Endothelial cell of umbilical vein (primary cell): ENCODE measurements around the gene C16orf78. TPM values are rescaled to one million over a fixed set of nuclear protein-coding genes. Genes with fewer than 3 reads are reported as not detected.

Experiments used
- BruUV-seq: library from RNA; stranded (reverse); fragments of 400-500 nt; replicated peaks from 2 replicates; lab custom pipeline; 2021; lab: Mats Ljungman, UMichigan
- CTCF ChIA-PET: fragments of 300-600, 350-600 bp; sonication (Branson Sonifier 250); formaldehyde crosslinking; loops from one replicate; lab custom pipeline; 2021; ENCODE audit warnings: antibody characterized with exemption, inconsistent platforms; lab: Charles Lee
- POLR2A ChIA-PET: fragments of 300-600, 350-600 bp; sonication (Branson Sonifier 250); formaldehyde crosslinking; loops from one replicate; lab custom pipeline; 2021; ENCODE audit warnings: antibody characterized with exemption, inconsistent platforms; lab: Charles Lee
- DNase-seq: peaks from one replicate; pipeline ENCODE4 v3.0.0-alpha.2; 2011; ENCODE audit warnings: low read depth, low spot score
- FAIRE-seq: peaks from 2 replicates; lab custom pipeline; 2011; peaks lifted over from hg19 to GRCh38; lab: Jason Lieb, UNC
- H2AFZ ChIP-seq: 2 replicates; pipeline ENCODE4 v1.6.0; 2012; ENCODE audit warnings: low read depth, low read length, control low read depth, inconsistent platforms
- H3K27ac ChIP-seq: 2 replicates; pipeline ENCODE4 v1.5.1; 2011; ENCODE audit warnings: low read depth, mild to moderate bottlenecking, control low read depth, low read length, moderate library complexity; ENCODE audit not compliant: insufficient read depth
- H3K27me3 ChIP-seq, 2 experiments: 2 replicates each; pipeline versions ENCODE4 v1.6.0 to v1.6.1; 2011; ENCODE audit warnings: low read length in 2 of 2, mixed read lengths in 1 of 2; ENCODE audit not compliant: control insufficient read depth in 2 of 2, insufficient read depth in 2 of 2
- H3K36me3 ChIP-seq, 2 experiments: 2 replicates in 1 of 2; 3 replicates in 1 of 2; pipeline ENCODE4 v1.5.1; 2011; ENCODE audit warnings: low read length in 2 of 2, mild to moderate bottlenecking in 1 of 2, moderate library complexity in 1 of 2; ENCODE audit not compliant: control insufficient read depth in 2 of 2, insufficient read depth in 2 of 2; ENCODE audit errors: extremely low read depth in 1 of 2
- H3K4me1 ChIP-seq: 3 replicates; pipeline ENCODE4 v1.5.1; 2011; ENCODE audit warnings: mild to moderate bottlenecking, low read length; ENCODE audit not compliant: control insufficient read depth, insufficient read depth; ENCODE audit errors: extremely low read depth
- H3K4me2 ChIP-seq: 2 replicates; pipeline ENCODE4 v1.6.1; 2011; ENCODE audit warnings: low read length, control low read depth, mixed read lengths; ENCODE audit not compliant: insufficient read depth
- H3K4me3 ChIP-seq, 3 experiments: fragments of 200-600 bp in 1 of 3; sonication (generic), shearing (Covaris generic) in 1 of 3; replicated peaks in 1 of 3; 2 replicates each; pipeline ENCODE4 v1.5.1; 2011 to 2016; ENCODE audit warnings: control low read depth in 3 of 3, low read length in 3 of 3, mild to moderate bottlenecking in 2 of 3, inconsistent platforms in 1 of 3, low read depth in 1 of 3, moderate library complexity in 1 of 3; ENCODE audit not compliant: insufficient read depth in 1 of 3
- H3K79me2 ChIP-seq: 2 replicates; pipeline ENCODE4 v1.6.0; 2012; ENCODE audit warnings: low read length, inconsistent platforms; ENCODE audit not compliant: control insufficient read depth, insufficient read depth
- H3K9ac ChIP-seq: replicated peaks from 2 replicates; pipeline ENCODE3; 2011; ENCODE audit warnings: low read length, control low read depth; ENCODE audit not compliant: insufficient read depth; ENCODE audit errors: extremely low read depth
- H3K9me1 ChIP-seq: replicated peaks from 3 replicates; pipeline ENCODE4 v1.6.0; 2011; ENCODE audit warnings: mild to moderate bottlenecking, low read length; ENCODE audit not compliant: control insufficient read depth, insufficient read depth; ENCODE audit errors: extremely low read depth
- H3K9me3 ChIP-seq: replicated peaks from 2 replicates; pipeline ENCODE4 v1.5.1; 2012; ENCODE audit warnings: low read length, inconsistent platforms; ENCODE audit not compliant: control insufficient read depth, insufficient read depth
- H4K20me1 ChIP-seq: replicated peaks from 2 replicates; pipeline ENCODE3; 2011; ENCODE audit warnings: mild to moderate bottlenecking, low read length; ENCODE audit not compliant: control insufficient read depth, insufficient read depth; ENCODE audit errors: extremely low read depth
- EZH2 ChIP-seq: IDR thresholded peaks from 2 replicates; pipeline ENCODE4 v1.6.1; 2012; ENCODE audit warnings: borderline replicate concordance, low read depth, mild to moderate bottlenecking, moderate library complexity, low read length, inconsistent platforms; ENCODE audit not compliant: severe bottlenecking
- FOS ChIP-seq: IDR thresholded peaks from 2 replicates; pipeline ENCODE4 v1.6.1; 2011; ENCODE audit warnings: mild to moderate bottlenecking, low read length, moderate library complexity, borderline replicate concordance; ENCODE audit not compliant: insufficient read depth
- GATA2 ChIP-seq: IDR thresholded peaks from 2 replicates; pipeline ENCODE4 v1.7.0; 2011; ENCODE audit warnings: low read depth, mild to moderate bottlenecking, moderate library complexity, mixed read lengths, low read length; ENCODE audit not compliant: insufficient read length, insufficient read depth
- JUN ChIP-seq: IDR thresholded peaks from 2 replicates; pipeline ENCODE4 v1.6.1; 2011; ENCODE audit warnings: borderline replicate concordance, low read depth; ENCODE audit not compliant: insufficient read length, insufficient read depth
- MYC ChIP-seq: IDR thresholded peaks from one replicate; pipeline ENCODE4 v1.6.1; 2011; ENCODE audit warnings: mild to moderate bottlenecking, low read depth, low read length
- POLR2A ChIP-seq: IDR thresholded peaks from 2 replicates; pipeline ENCODE4 v1.6.1; 2012; ENCODE audit warnings: low read depth, mild to moderate bottlenecking, control low read depth, low read length
- POLR2AphosphoS5 ChIP-seq: IDR thresholded peaks from 2 replicates; pipeline ENCODE4 v1.6.1; 2012; ENCODE audit warnings: low read depth, mild to moderate bottlenecking, control low read depth, low read length, moderate library complexity; ENCODE audit not compliant: insufficient read depth
- dilution Hi-C: fragments of 300-500 bp; cut with MboI; formaldehyde crosslinking; loops from one replicate; pipeline ENCODE4 v1.15.0; 2019; ENCODE audit warnings: low sequenced_read_pairs; ENCODE audit not compliant: extremely low pct_ligation_motif_present
- intact Hi-C: fragments of 100-400 bp; cut with micrococcal nuclease; formaldehyde crosslinking; loops from one replicate; pipeline ENCODE4 v1.10.0; 2022
- polyA plus RNA-seq, 4 experiments: library from polyadenylated mRNA; depleted of rRNA in 3 of 4; stranded (reverse) in 3 of 4; unstranded in 1 of 4; fragments of >200 nt; gene quantifications; 2 replicates each; pipeline versions ENCODE4 v1.2.1 to v1.2.3, GENCODE V29; 2011 to 2012; ENCODE audit warnings: missing spikeins in 1 of 4
- total RNA-seq: library from RNA; stranded (reverse); gene quantifications from 2 replicates; pipeline ENCODE4 v1.2.3, GENCODE V29; 2021
- TF ChIP-seq, protein P1 (sequence below): IDR thresholded peaks from 2 replicates; pipeline ENCODE4 v1.6.1; 2011; ENCODE audit not compliant: insufficient read depth, insufficient read length
- TF ChIP-seq, protein P2 (sequence below), 2 donors: IDR thresholded peaks; 1 replicate in 1 of 2; 2 replicates in 1 of 2; pipeline ENCODE4 v1.5.1; 2011; ENCODE audit warnings: low read length in 2 of 2, mild to moderate bottlenecking in 2 of 2, moderate library complexity in 2 of 2, control low read depth in 1 of 2, inconsistent platforms in 1 of 2, low read depth in 1 of 2; ENCODE audit not compliant: insufficient read depth in 1 of 2; ENCODE audit errors: extremely low read depth in 1 of 2

Gene C16orf78
- total and polyA plus RNA-seq, 2 donors (not counting 3 experiments of a cell fraction or from before 2014, with no cell fraction given): not detected

DNA sequence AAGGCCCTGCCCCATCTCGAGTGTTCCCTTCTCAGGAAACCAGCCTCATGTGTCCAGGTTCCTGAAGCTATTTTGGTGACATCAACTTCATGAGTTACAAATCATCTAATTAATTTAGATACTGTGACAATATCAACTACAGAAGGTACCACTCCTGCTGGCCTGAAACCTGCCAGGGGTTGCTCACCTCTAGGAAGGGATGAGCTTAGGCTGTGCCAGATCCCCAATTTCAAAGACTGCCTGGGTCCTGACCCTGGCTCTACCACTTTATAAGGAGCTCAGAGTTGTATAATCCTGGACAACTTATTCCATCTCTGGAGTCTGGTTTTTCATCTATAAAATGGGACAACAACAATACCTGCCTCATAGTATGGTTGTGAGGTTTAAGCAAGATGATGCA lies 5.2 kb downstream of the C16orf78 start:
- no peak overlapping the region for H3K9ac ChIP-seq
- no peak overlapping the region for H3K4me3 ChIP-seq
- no peak overlapping the region for H3K4me2 ChIP-seq
- no peaks in the 10 kb centered on the region for H3K36me3 ChIP-seq
- H3K9me3 ChIP-seq: no peaks in the 10 kb centered on the region
- intact Hi-C loops: no loop called here
- H3K27ac ChIP-seq: no peak overlapping the region
- no peak for FAIRE-seq
- TF ChIP-seq GATA2 (no peak), POLR2AphosphoS5 (no peak), POLR2A (no peak), FOS (no peak), MYC (no peak), JUN (no peak), EZH2 (no peak)
- TF ChIP-seq, protein P1, sequence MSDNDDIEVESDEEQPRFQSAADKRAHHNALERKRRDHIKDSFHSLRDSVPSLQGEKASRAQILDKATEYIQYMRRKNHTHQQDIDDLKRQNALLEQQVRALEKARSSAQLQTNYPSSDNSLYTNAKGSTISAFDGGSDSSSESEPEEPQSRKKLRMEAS: no peak
- TF ChIP-seq, protein P2, sequence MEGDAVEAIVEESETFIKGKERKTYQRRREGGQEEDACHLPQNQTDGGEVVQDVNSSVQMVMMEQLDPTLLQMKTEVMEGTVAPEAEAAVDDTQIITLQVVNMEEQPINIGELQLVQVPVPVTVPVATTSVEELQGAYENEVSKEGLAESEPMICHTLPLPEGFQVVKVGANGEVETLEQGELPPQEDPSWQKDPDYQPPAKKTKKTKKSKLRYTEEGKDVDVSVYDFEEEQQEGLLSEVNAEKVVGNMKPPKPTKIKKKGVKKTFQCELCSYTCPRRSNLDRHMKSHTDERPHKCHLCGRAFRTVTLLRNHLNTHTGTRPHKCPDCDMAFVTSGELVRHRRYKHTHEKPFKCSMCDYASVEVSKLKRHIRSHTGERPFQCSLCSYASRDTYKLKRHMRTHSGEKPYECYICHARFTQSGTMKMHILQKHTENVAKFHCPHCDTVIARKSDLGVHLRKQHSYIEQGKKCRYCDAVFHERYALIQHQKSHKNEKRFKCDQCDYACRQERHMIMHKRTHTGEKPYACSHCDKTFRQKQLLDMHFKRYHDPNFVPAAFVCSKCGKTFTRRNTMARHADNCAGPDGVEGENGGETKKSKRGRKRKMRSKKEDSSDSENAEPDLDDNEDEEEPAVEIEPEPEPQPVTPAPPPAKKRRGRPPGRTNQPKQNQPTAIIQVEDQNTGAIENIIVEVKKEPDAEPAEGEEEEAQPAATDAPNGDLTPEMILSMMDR (IDR thresholded peaks at IDR 0.05; ENCODE audit: extremely low read depth in 1 of 2, insufficient read depth in 1 of 2, low read depth in 1 of 2, low read length in 2 of 2): no peak
- ChIA-PET POLR2A (no interaction called here), CTCF (no interaction called here)
- H4K20me1 ChIP-seq: no peaks in the 10 kb centered on the region
- H3K9me1 ChIP-seq: no peaks in the 10 kb centered on the region
- no peaks in the 10 kb centered on the region for H3K4me1 ChIP-seq
- no peaks in the 10 kb centered on the region for H3K79me2 ChIP-seq
- no peak overlapping the region for H2AFZ ChIP-seq
- DNase-seq: no peak
- BruUV-seq: no TSS peak
- H3K27me3 ChIP-seq: no peaks in the 10 kb centered on the region
- dilution Hi-C loops: no loop called here
